ENCODE results near the gene GSTM3. TPM values are rescaled to one million over a fixed set of nuclear protein-coding genes. Genes with fewer than 3 reads are reported as not detected.
A peak's percentile ranks its signal among the peaks of the same experiment; 100 is the strongest.

The GSTM3 gene
- total and polyA plus RNA-seq, 8 donors = 32.2 to 350 (median 113) TPM

DNA sequence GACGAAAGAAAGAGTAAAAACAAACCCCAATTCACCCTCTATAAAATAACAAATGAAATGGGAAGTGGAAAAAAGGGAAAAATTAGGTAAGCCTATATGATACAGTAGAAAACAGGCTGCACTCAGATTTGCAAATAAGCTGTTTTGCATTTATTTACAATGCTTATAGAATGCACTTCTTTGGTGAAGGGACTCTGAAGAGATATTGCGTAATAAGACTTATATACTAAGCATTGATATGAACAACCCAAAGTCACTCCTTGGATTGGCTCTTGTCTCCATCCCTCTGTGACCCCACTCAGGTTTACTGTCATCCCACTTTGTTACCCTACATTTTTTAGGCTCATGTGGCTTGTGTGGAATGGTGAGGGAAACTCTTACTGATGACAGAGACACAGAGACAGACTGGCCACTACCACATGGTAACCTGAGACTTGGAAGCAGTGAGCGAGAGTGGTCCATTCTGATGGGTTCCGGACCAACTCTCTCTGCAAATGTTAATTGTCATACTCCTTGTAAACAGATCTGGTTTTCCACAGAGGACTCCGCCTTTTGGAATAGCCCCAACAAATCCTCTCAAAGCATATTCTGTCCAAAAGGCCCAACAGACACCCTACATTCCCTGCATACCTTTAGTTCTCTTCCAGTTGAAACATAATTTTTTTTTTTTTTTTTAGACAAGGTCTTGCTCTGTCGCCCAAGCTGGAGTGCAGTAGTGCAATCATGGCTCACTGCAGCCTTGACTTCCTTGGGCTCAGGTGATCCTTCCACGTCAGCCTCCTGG lies 17.7 kb downstream of the GSTM3 start:
- 69 to 94% (median 86%) methylated on average over 7 of the region's 7 CpGs for WGBS, 5 donors
- Histone ChIP-seq H3K4me1 (peaks cover 5 to 27% (median 12%) of the 10 kb centered on the region in 4 donors), H3K27me3 (no peaks in the 10 kb centered on the region), H3K36me3 (no peaks in the 10 kb centered on the region), H3K9me3 (no peaks in the 10 kb centered on the region), H3K27ac (peak overlapping the region in 2 of 5 donors; percentile 39 to 51), H3K4me3 (no peak overlapping the region)
- DNase-seq = peak in 1 of 2 donors; percentile 31
- intact Hi-C loops (cut with DNase I; ENCODE audit: low total_unique reads) = no loop called here
- no peak for TF ChIP-seq POLR2AphosphoS5 (IDR thresholded peaks at IDR 0.05)
- TF ChIP-seq, protein P1, sequence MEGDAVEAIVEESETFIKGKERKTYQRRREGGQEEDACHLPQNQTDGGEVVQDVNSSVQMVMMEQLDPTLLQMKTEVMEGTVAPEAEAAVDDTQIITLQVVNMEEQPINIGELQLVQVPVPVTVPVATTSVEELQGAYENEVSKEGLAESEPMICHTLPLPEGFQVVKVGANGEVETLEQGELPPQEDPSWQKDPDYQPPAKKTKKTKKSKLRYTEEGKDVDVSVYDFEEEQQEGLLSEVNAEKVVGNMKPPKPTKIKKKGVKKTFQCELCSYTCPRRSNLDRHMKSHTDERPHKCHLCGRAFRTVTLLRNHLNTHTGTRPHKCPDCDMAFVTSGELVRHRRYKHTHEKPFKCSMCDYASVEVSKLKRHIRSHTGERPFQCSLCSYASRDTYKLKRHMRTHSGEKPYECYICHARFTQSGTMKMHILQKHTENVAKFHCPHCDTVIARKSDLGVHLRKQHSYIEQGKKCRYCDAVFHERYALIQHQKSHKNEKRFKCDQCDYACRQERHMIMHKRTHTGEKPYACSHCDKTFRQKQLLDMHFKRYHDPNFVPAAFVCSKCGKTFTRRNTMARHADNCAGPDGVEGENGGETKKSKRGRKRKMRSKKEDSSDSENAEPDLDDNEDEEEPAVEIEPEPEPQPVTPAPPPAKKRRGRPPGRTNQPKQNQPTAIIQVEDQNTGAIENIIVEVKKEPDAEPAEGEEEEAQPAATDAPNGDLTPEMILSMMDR (IDR thresholded peaks at IDR 0.05) = no peak
- no peak for TF ChIP-seq POLR2A (IDR thresholded peaks at IDR 0.05)
- no peak for TF ChIP-seq EP300 (IDR thresholded peaks at IDR 0.05)

DNA sequence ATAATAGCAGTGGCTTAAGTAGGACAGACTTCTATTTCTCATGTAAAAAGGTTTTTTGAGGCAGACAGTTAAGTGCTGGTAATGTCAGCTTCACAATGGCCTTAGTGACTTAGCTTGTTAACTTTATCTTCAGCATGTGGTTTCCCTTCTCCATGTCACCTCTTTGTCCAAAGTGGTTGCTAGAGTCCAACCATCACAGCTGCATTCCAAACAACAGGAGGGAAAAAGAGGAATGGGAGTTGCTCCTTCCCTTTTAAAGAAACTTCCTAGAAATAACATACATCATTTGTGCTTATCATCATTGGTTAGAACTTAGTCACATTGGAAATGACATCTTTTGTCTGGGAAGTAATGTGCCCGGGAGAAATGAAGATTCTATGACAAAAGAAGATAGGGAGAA lies 18.9 kb downstream of the GSTM3 start:
- Histone ChIP-seq H3K4me3 (no peak overlapping the region), H3K4me1 (peaks cover 5 to 27% (median 15%) of the 10 kb centered on the region in 4 donors), H3K9me3 (no peaks in the 10 kb centered on the region), H3K27me3 (no peaks in the 10 kb centered on the region), H3K27ac (no peak overlapping the region), H3K36me3 (no peaks in the 10 kb centered on the region)
- WGBS, 5 donors = 92 to 100% (median 95%) methylated on average over 1 of the region's 1 CpG
- no peak for DNase-seq
- TF ChIP-seq POLR2AphosphoS5 (IDR thresholded peaks at IDR 0.05) (no peak), POLR2A (IDR thresholded peaks at IDR 0.05) (no peak), EP300 (IDR thresholded peaks at IDR 0.05) (no peak)
- TF ChIP-seq, protein P1 (IDR thresholded peaks at IDR 0.05) = no peak
- intact Hi-C loops (cut with DNase I; ENCODE audit: low total_unique reads) = no loop called here

DNA sequence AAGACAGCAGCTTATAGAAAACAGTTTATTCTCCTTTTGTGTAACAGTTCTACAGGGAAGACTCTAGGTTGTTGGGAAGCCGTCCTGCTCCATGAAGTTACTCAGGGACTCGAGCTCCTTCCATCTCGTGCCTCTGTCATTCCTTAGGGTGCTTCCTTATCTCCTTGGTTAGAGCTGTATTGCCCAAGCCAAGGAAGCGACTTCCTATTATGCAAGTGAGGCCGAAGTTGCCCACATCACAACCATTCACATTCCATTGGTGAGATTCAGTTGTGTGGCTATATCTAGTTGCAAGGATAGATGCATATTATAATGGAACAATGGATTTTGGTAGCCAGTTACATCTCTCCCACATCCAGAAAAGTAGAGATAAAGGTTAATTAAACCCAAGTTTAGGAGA lies 19.8 kb downstream of the GSTM3 start:
- H3K27me3 ChIP-seq = no peaks in the 10 kb centered on the region
- DNase-seq = no peak
- H3K4me3 ChIP-seq = no peak overlapping the region
- no peaks in the 10 kb centered on the region for H3K36me3 ChIP-seq
- no peak for TF ChIP-seq EP300 (IDR thresholded peaks at IDR 0.05)
- intact Hi-C loops (cut with DNase I; ENCODE audit: low total_unique reads) = no loop called here
- WGBS, 5 donors = 86 to 91% (median 90%) methylated on average over 5 of the region's 5 CpGs
- no peak overlapping the region for H3K27ac ChIP-seq
- H3K9me3 ChIP-seq = no peaks in the 10 kb centered on the region
- H3K4me1 ChIP-seq = peaks cover 5 to 27% (median 19%) of the 10 kb centered on the region in 4 donors

DNA sequence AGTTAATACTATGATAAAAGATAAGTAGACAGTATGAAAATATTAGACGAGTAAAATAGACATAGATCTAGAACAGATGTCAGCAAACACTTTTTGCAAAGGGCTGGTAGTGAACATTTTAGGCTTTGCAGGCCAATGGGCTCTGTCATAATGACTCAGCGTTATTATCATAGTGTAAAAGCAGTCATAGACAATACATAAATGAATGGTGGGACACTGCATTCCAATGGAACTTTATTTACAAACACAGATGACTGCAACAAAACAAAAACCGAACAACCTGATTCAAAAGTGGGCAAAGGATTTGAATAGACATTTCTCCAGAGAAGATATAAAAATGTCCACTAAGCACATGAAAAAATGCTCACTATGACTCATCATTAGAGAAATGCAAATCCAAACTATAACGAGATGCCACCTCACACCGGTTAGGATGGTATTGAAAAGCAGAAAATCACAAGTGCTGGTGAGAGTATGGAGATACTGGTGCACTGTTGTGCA lies 21.5 kb downstream of the GSTM3 start:
- Histone ChIP-seq H3K36me3 (no peaks in the 10 kb centered on the region), H3K27me3 (no peaks in the 10 kb centered on the region), H3K27ac (no peak overlapping the region), H3K4me3 (no peak overlapping the region), H3K4me1 (peaks cover 5 to 24% (median 16%) of the 10 kb centered on the region in 4 donors), H3K9me3 (no peaks in the 10 kb centered on the region)
- no peak for DNase-seq
- intact Hi-C loops (cut with DNase I; ENCODE audit: low total_unique reads) = no loop called here
- TF ChIP-seq POLR2AphosphoS5 (IDR thresholded peaks at IDR 0.05) (no peak), EP300 (IDR thresholded peaks at IDR 0.05) (no peak), POLR2A (IDR thresholded peaks at IDR 0.05) (no peak)
- TF ChIP-seq, protein P1 (IDR thresholded peaks at IDR 0.05) = no peak
- WGBS, 5 donors = 71 to 77% (median 73%) methylated on average over 5 of the region's 5 CpGs

DNA sequence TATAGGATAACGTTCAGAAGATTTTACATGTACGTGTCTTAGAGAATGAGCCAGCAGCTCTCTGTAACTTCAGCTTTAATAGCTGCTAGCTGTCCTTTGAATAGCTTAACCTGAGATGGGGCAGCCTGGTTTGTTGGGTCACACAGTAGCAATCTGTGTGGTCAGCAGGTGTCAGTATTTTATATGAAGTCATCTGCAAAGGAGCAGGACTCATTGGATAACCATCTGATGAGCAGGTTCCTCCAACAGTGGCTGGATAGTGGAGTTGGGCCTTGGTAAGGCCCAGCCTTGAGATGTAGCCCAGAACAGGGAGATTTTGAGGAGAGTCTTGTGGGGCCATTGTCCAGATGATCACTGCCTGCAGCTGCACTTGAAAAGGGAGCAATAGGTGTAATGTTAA lies 22.3 kb downstream of the GSTM3 start:
- Histone ChIP-seq H3K4me3 (no peak overlapping the region), H3K27me3 (no peaks in the 10 kb centered on the region), H3K9me3 (no peaks in the 10 kb centered on the region), H3K4me1 (peaks cover 0 to 18% (median 10%) of the 10 kb centered on the region in 4 donors), H3K36me3 (no peaks in the 10 kb centered on the region), H3K27ac (no peak overlapping the region)
- no peak for TF ChIP-seq EP300 (IDR thresholded peaks at IDR 0.05)
- no peak for TF ChIP-seq POLR2A (IDR thresholded peaks at IDR 0.05)
- TF ChIP-seq, protein P1 (IDR thresholded peaks at IDR 0.05) = peak in 4 of 7 experiments; percentile 8 to 39 (median 16)
- no peak for TF ChIP-seq POLR2AphosphoS5 (IDR thresholded peaks at IDR 0.05)
- 80 to 91% (median 86%) methylated on average over 2 of the region's 2 CpGs for WGBS, 5 donors
- DNase-seq = peak in 1 of 2 donors; percentile 54
- intact Hi-C loops (cut with DNase I; ENCODE audit: low total_unique reads) = no loop called here

All from stomach (tissue), 9 donors.